Measurements from ENCODE around the gene C2CD4B.

C2CD4B gene

GRCh38 chr15:62145015-62145735 lies 19.9 kb downstream of the C2CD4B start:
- H3K4me3 ChIP-seq (ENCODE audit: control insufficient read depth, low read depth, low read length): no peak overlapping the region
- DNase-seq (ENCODE audit: low read depth): no peak
- TF ChIP-seq CTCF (IDR thresholded peaks at IDR 0.05; ENCODE audit: control insufficient read depth, insufficient read depth, low read depth, low read length, missing control alignments): no peak

GRCh38 chr15:62142736-62143135 lies 22.3 kb downstream of the C2CD4B start:
- no peak overlapping the region for H3K4me3 ChIP-seq (ENCODE audit: control insufficient read depth, low read depth, low read length)
- DNase-seq (ENCODE audit: low read depth): no peak
- TF ChIP-seq CTCF (IDR thresholded peaks at IDR 0.05; ENCODE audit: control insufficient read depth, insufficient read depth, low read depth, low read length, missing control alignments): no peak

GRCh38 chr15:62141643-62142588 lies 23.2 kb downstream of the C2CD4B start:
- DNase-seq (ENCODE audit: low read depth): no peak

GRCh38 chr15:62141200-62141599 lies 23.9 kb downstream of the C2CD4B start:
- DNase-seq (ENCODE audit: low read depth): no peak
- H3K4me3 ChIP-seq (ENCODE audit: control insufficient read depth, low read depth, low read length): no peak overlapping the region
- no peak for TF ChIP-seq CTCF (IDR thresholded peaks at IDR 0.05; ENCODE audit: control insufficient read depth, insufficient read depth, low read depth, low read length, missing control alignments)

More at GRCh38 chr15:62141643-62142588, 23.2 kb downstream of the C2CD4B start:
- TF ChIP-seq CTCF (IDR thresholded peaks at IDR 0.05; ENCODE audit: control insufficient read depth, insufficient read depth, low read depth, low read length, missing control alignments): no peak
- H3K4me3 ChIP-seq (ENCODE audit: control insufficient read depth, low read depth, low read length): no peak overlapping the region

GRCh38 chr15:62138124-62138523 lies 27.0 kb downstream of the C2CD4B start:
- TF ChIP-seq CTCF (IDR thresholded peaks at IDR 0.05; ENCODE audit: control insufficient read depth, insufficient read depth, low read depth, low read length, missing control alignments): no peak
- DNase-seq (ENCODE audit: low read depth): peak; percentile 8

GRCh38 chr15:62136911-62137865 lies 27.9 kb downstream of the C2CD4B start:
- no peak for DNase-seq (ENCODE audit: low read depth)
- H3K4me3 ChIP-seq (ENCODE audit: control insufficient read depth, low read depth, low read length): no peak overlapping the region
- TF ChIP-seq CTCF (IDR thresholded peaks at IDR 0.05; ENCODE audit: control insufficient read depth, insufficient read depth, low read depth, low read length, missing control alignments): no peak

More at GRCh38 chr15:62138124-62138523, 27.0 kb downstream of the C2CD4B start:
- H3K4me3 ChIP-seq (ENCODE audit: control insufficient read depth, low read depth, low read length): no peak overlapping the region
